ENCODE data around the gene HAUS2.
A peak's percentile ranks its signal among the peaks of the same experiment; 100 is the strongest.

HAUS2 gene

GRCh38 chr15:42576040-42576594 is 27.5 kb downstream of the HAUS2 start:
- DNase-seq (ENCODE audit: low read depth, low spot score), result no peak
- no CpG with 5 or more reads among the region's 16 CpGs for WGBS (ENCODE audit: insufficient coverage, insufficient read length)
- peak overlapping the region; percentile 62; the same call in 1 of the 2 replicates for H3K4me3 ChIP-seq (ENCODE audit: low read length)
- H3K9me3 ChIP-seq (ENCODE audit: control insufficient read depth, insufficient read depth, low read length), result no peaks in the 10 kb centered on the region
- H3K4me1 ChIP-seq (ENCODE audit: control insufficient read depth, insufficient read depth, low read length), result no peaks in the 10 kb centered on the region
- H3K27ac ChIP-seq (ENCODE audit: low read length), result no peak overlapping the region
- peaks cover 5% of the 10 kb centered on the region; the same call in 1 of the 2 replicates for H3K27me3 ChIP-seq (ENCODE audit: control insufficient read depth, insufficient read depth, low read length)
- no peaks in the 10 kb centered on the region for H3K36me3 ChIP-seq (ENCODE audit: control insufficient read depth, insufficient read depth, low read length)

- Histone ChIP-seq H3K9me3 (ENCODE audit: control insufficient read depth, insufficient read depth, low read length) (no peaks in the 10 kb centered on the region), H3K27me3 (ENCODE audit: control insufficient read depth, insufficient read depth, low read length) (peaks cover 5% of the 10 kb centered on the region; the same call in 1 of the 2 replicates), H3K36me3 (ENCODE audit: control insufficient read depth, insufficient read depth, low read length) (no peaks in the 10 kb centered on the region), H3K4me3 (ENCODE audit: low read length) (no peak overlapping the region), H3K27ac (ENCODE audit: low read length) (no peak overlapping the region), H3K4me1 (ENCODE audit: control insufficient read depth, insufficient read depth, low read length) (no peaks in the 10 kb centered on the region)
- DNase-seq (ENCODE audit: low read depth, low spot score), result no peak
- WGBS (ENCODE audit: insufficient coverage, insufficient read length), result no CpG with 5 or more reads among the region's 1 CpG
These were observed 28.1 kb downstream of the HAUS2 start for GRCh38 chr15:42576776-42577175.

GRCh38 chr15:42577514-42578031 is 28.9 kb downstream of the HAUS2 start:
- Histone ChIP-seq H3K4me3 (ENCODE audit: low read length) (no peak overlapping the region), H3K27ac (ENCODE audit: low read length) (no peak overlapping the region), H3K9me3 (ENCODE audit: control insufficient read depth, insufficient read depth, low read length) (no peaks in the 10 kb centered on the region), H3K4me1 (ENCODE audit: control insufficient read depth, insufficient read depth, low read length) (no peaks in the 10 kb centered on the region), H3K27me3 (ENCODE audit: control insufficient read depth, insufficient read depth, low read length) (peaks cover 5% of the 10 kb centered on the region; the same call in 1 of the 2 replicates), H3K36me3 (ENCODE audit: control insufficient read depth, insufficient read depth, low read length) (no peaks in the 10 kb centered on the region)
- DNase-seq (ENCODE audit: low read depth, low spot score), result no peak
- WGBS (ENCODE audit: insufficient coverage, insufficient read length), result no CpG with 5 or more reads among the region's 1 CpG

- Histone ChIP-seq H3K4me1 (ENCODE audit: control insufficient read depth, insufficient read depth, low read length) (no peaks in the 10 kb centered on the region; the same call in 1 of the 2 replicates), H3K36me3 (ENCODE audit: control insufficient read depth, insufficient read depth, low read length) (no peaks in the 10 kb centered on the region), H3K27ac (ENCODE audit: low read length) (no peak overlapping the region), H3K4me3 (ENCODE audit: low read length) (no peak overlapping the region), H3K9me3 (ENCODE audit: control insufficient read depth, insufficient read depth, low read length) (no peaks in the 10 kb centered on the region), H3K27me3 (ENCODE audit: control insufficient read depth, insufficient read depth, low read length) (peaks cover 5% of the 10 kb centered on the region; the same call in 1 of the 2 replicates)
- no CpG with 5 or more reads among the region's 2 CpGs for WGBS (ENCODE audit: insufficient coverage, insufficient read length)
- DNase-seq (ENCODE audit: low read depth, low spot score), result no peak
These were observed 30.4 kb downstream of the HAUS2 start for GRCh38 chr15:42578984-42579537.

- H3K27ac ChIP-seq (ENCODE audit: low read length), result no peak overlapping the region
- WGBS (ENCODE audit: insufficient coverage, insufficient read length), result no CpG with 5 or more reads among the region's 37 CpGs
- peaks cover 4% of the 10 kb centered on the region; the same call in 1 of the 2 replicates for H3K27me3 ChIP-seq (ENCODE audit: control insufficient read depth, insufficient read depth, low read length)
- H3K36me3 ChIP-seq (ENCODE audit: control insufficient read depth, insufficient read depth, low read length), result peaks cover 3% of the 10 kb centered on the region; the same call in 1 of the 2 replicates
- peak; percentile 63 for DNase-seq (ENCODE audit: low read depth, low spot score)
- no peaks in the 10 kb centered on the region for H3K9me3 ChIP-seq (ENCODE audit: control insufficient read depth, insufficient read depth, low read length)
- H3K4me1 ChIP-seq (ENCODE audit: control insufficient read depth, insufficient read depth, low read length), result no peaks in the 10 kb centered on the region; the same call in 1 of the 2 replicates
- H3K4me3 ChIP-seq (ENCODE audit: low read length), result peak overlapping the region; percentile 53; the same call in 1 of the 2 replicates
These were observed 32.7 kb downstream of the HAUS2 start for GRCh38 chr15:42581272-42581730.

GRCh38 chr15:42582569-42583375 is 34.1 kb downstream of the HAUS2 start:
- no CpG with 5 or more reads among the region's 8 CpGs for WGBS (ENCODE audit: insufficient coverage, insufficient read length)
- no peaks in the 10 kb centered on the region for H3K27me3 ChIP-seq (ENCODE audit: control insufficient read depth, insufficient read depth, low read length)
- H3K9me3 ChIP-seq (ENCODE audit: control insufficient read depth, insufficient read depth, low read length), result no peaks in the 10 kb centered on the region
- H3K4me3 ChIP-seq (ENCODE audit: low read length), result no peak overlapping the region
- H3K4me1 ChIP-seq (ENCODE audit: control insufficient read depth, insufficient read depth, low read length), result no peaks in the 10 kb centered on the region; the same call in 1 of the 2 replicates
- H3K36me3 ChIP-seq (ENCODE audit: control insufficient read depth, insufficient read depth, low read length), result peaks cover 4% of the 10 kb centered on the region; the same call in 1 of the 2 replicates
- H3K27ac ChIP-seq (ENCODE audit: low read length), result no peak overlapping the region
- no peak for DNase-seq (ENCODE audit: low read depth, low spot score)

GRCh38 chr15:42584031-42584765 is 35.6 kb downstream of the HAUS2 start:
- Histone ChIP-seq H3K36me3 (ENCODE audit: control insufficient read depth, insufficient read depth, low read length) (peaks cover 4% of the 10 kb centered on the region; the same call in 1 of the 2 replicates), H3K4me3 (ENCODE audit: low read length) (no peak overlapping the region), H3K27me3 (ENCODE audit: control insufficient read depth, insufficient read depth, low read length) (no peaks in the 10 kb centered on the region), H3K9me3 (ENCODE audit: control insufficient read depth, insufficient read depth, low read length) (no peaks in the 10 kb centered on the region), H3K27ac (ENCODE audit: low read length) (no peak overlapping the region), H3K4me1 (ENCODE audit: control insufficient read depth, insufficient read depth, low read length) (no peaks in the 10 kb centered on the region; the same call in 1 of the 2 replicates)
- no peak for DNase-seq (ENCODE audit: low read depth, low spot score)
- no CpG with 5 or more reads among the region's 4 CpGs for WGBS (ENCODE audit: insufficient coverage, insufficient read length)

- Histone ChIP-seq H3K27ac (ENCODE audit: low read length) (no peak overlapping the region), H3K9me3 (ENCODE audit: control insufficient read depth, insufficient read depth, low read length) (no peaks in the 10 kb centered on the region), H3K4me3 (ENCODE audit: low read length) (no peak overlapping the region), H3K4me1 (ENCODE audit: control insufficient read depth, insufficient read depth, low read length) (no peaks in the 10 kb centered on the region), H3K36me3 (ENCODE audit: control insufficient read depth, insufficient read depth, low read length) (peaks cover 4% of the 10 kb centered on the region; the same call in 1 of the 2 replicates), H3K27me3 (ENCODE audit: control insufficient read depth, insufficient read depth, low read length) (no peaks in the 10 kb centered on the region)
- no peak for DNase-seq (ENCODE audit: low read depth, low spot score)
- WGBS (ENCODE audit: insufficient coverage, insufficient read length), result no CpG with 5 or more reads among the region's 5 CpGs
These were observed 42.1 kb downstream of the HAUS2 start for GRCh38 chr15:42590619-42591237.

GRCh38 chr15:42591238-42591934 is 42.7 kb downstream of the HAUS2 start:
- Histone ChIP-seq H3K27ac (ENCODE audit: low read length) (no peak overlapping the region), H3K27me3 (ENCODE audit: control insufficient read depth, insufficient read depth, low read length) (no peaks in the 10 kb centered on the region), H3K4me3 (ENCODE audit: low read length) (no peak overlapping the region), H3K4me1 (ENCODE audit: control insufficient read depth, insufficient read depth, low read length) (no peaks in the 10 kb centered on the region), H3K9me3 (ENCODE audit: control insufficient read depth, insufficient read depth, low read length) (no peaks in the 10 kb centered on the region), H3K36me3 (ENCODE audit: control insufficient read depth, insufficient read depth, low read length) (no peaks in the 10 kb centered on the region; the same call in 1 of the 2 replicates)
- DNase-seq (ENCODE audit: low read depth, low spot score), result no peak
- no CpG with 5 or more reads among the region's 10 CpGs for whole genome bisulfite sequencing (ENCODE audit: insufficient coverage, insufficient read length)

Measured in iPS DF 6.9 (cell line).